CD4-positive, alpha-beta T cell (primary cell): Measurements from ENCODE around the gene DNAH3. TPM values are rescaled to one million over a fixed set of nuclear protein-coding genes. Genes with fewer than 3 reads are reported as not detected.

Experiments used
- ATAC-seq: fragments of 200-7000 bp; cut with Tn5 transposase; one replicate; pipeline ENCODE4 v1.10.0; 2022; ENCODE audit warnings: mild to moderate bottlenecking; ENCODE audit not compliant: poor library complexity
- CTCF ChIA-PET: fragments of 350-600 bp; sonication (Branson Sonifier 250); formaldehyde crosslinking; loops from one replicate; lab custom pipeline; 2021; ENCODE audit warnings: antibody characterized with exemption, inconsistent platforms; lab: Charles Lee
- POLR2A ChIA-PET: fragments of 350-600 bp; sonication (Branson Sonifier 250); formaldehyde crosslinking; loops from one replicate; lab custom pipeline; 2021; ENCODE audit warnings: antibody characterized with exemption, inconsistent platforms; lab: Charles Lee
- DNase-seq, 14 experiments: peaks; one replicate each; pipeline ENCODE4 v3.0.0-alpha.2; 2013 to 2020; ENCODE audit warnings: mixed read lengths in 2 of 14
- H3K27ac ChIP-seq, 2 donors: one replicate each; pipeline versions ENCODE4 v1.5.1 to v1.7.0; 2013; ENCODE audit warnings: low read length in 2 of 2, low read depth in 1 of 2, mild to moderate bottlenecking in 1 of 2
- H3K27me3 ChIP-seq, 2 experiments: 1 replicate in 1 of 2; 2 replicates in 1 of 2; pipeline versions ENCODE4 v1.6.1 to v1.7.0; 2013; ENCODE audit warnings: low read length in 2 of 2, control low read depth in 1 of 2, mild to moderate bottlenecking in 1 of 2, moderate library complexity in 1 of 2; ENCODE audit not compliant: insufficient read depth in 2 of 2, control insufficient read depth in 1 of 2
- H3K36me3 ChIP-seq: one replicate; pipeline ENCODE4 v1.6.1; 2013; ENCODE audit warnings: low read length, control low read depth; ENCODE audit not compliant: insufficient read depth
- H3K4me1 ChIP-seq: one replicate; pipeline ENCODE4 v1.6.1; 2013; ENCODE audit warnings: low read length, control low read depth; ENCODE audit not compliant: insufficient read depth
- H3K4me3 ChIP-seq: one replicate; pipeline ENCODE4 v1.5.1; 2013; ENCODE audit warnings: mild to moderate bottlenecking, low read length, moderate library complexity
- H3K9me3 ChIP-seq, 2 experiments: 1 replicate in 1 of 2; 2 replicates in 1 of 2; pipeline versions ENCODE4 v1.6.1 to v1.7.0; 2013; ENCODE audit warnings: low read length in 2 of 2, mild to moderate bottlenecking in 2 of 2, control low read depth in 1 of 2, moderate library complexity in 1 of 2; ENCODE audit not compliant: control insufficient read depth in 1 of 2, insufficient read depth in 1 of 2
- H3K27ac Mint-ChIP-seq: one replicate; pipeline ENCODE4 v1.8.0; 2020; ENCODE audit warnings: mixed read lengths
- H3K27me3 Mint-ChIP-seq: one replicate; pipeline ENCODE4 v1.8.0; 2021; ENCODE audit warnings: mixed read lengths
- H3K36me3 Mint-ChIP-seq: one replicate; pipeline ENCODE4 v1.8.0; 2021; ENCODE audit warnings: low read depth, mixed read lengths
- H3K4me1 Mint-ChIP-seq: one replicate; pipeline ENCODE4 v1.8.0; 2021; ENCODE audit warnings: low read depth, mixed read lengths
- H3K4me3 Mint-ChIP-seq: one replicate; pipeline ENCODE4 v1.8.0; 2020; ENCODE audit warnings: mild to moderate bottlenecking, mixed read lengths
- H3K9me3 Mint-ChIP-seq: one replicate; pipeline ENCODE4 v1.8.0; 2020; ENCODE audit warnings: mixed read lengths
- intact Hi-C, 2 experiments: fragments of 100-400 bp; cut with DNase I in 1 of 2; cut with micrococcal nuclease in 1 of 2; formaldehyde crosslinking; loops; one replicate each; pipeline versions ENCODE4 v1.15.1 to v1.9.0; 2023 to 2025; cut with DNase I, micrococcal nuclease
- total RNA-seq, 174 experiments: library from RNA in 2 of 174; stranded (reverse) in 2 of 174; gene quantifications; one replicate each; pipeline ENCODE4 v1.2.3 and lab custom pipeline; 2021 to 2026
- TF ChIP-seq, protein P1 (sequence below): fragments of 200-600 bp; IDR thresholded peaks from one replicate; pipeline ENCODE4 v1.8.0; 2022; ENCODE audit warnings: antibody characterized with exemption, mild to moderate bottlenecking

The DNAH3 gene
- total RNA-seq, 2 experiments from 2014 or later: not detected

DNA sequence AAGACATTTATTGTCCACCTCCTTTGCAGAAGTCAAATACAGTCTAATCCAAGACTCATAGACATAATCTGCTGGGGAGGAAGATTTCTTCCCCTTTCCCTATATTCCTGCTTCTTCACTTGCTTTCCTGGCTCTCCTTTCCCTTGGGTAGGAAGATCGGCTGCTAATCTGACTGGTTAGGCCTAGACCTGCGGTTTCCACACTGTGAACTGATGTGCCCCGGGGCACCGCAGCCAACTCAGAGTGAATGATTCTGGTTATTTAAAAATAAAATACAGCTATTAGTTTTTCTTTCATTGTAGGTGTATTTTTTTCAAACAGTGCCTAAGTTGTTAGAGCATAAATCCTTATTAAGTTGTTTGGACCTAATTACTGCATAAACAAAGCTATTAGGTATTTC, 78.9 kb downstream of the DNAH3 start:
- Histone ChIP-seq H3K4me1 (no peaks in the 10 kb centered on the region), H3K36me3 (no peaks in the 10 kb centered on the region), H3K9me3 (no peaks in the 10 kb centered on the region), H3K4me3 (no peak overlapping the region), H3K27me3 (no peaks in the 10 kb centered on the region), H3K27ac (no peak overlapping the region)
- no peaks in the 10 kb centered on the region for H3K36me3 Mint-ChIP-seq
- ChIA-PET POLR2A (no interaction called here), CTCF (interaction anchor here (0.6 kb wide), 1 partner anchor 265 kb away, joined by 3 read pairs; the partner anchor contains the start of genes ERI2 and REXO5)
- ATAC-seq (no peak), DNase-seq (no peak)
- H3K4me1 Mint-ChIP-seq: no peaks in the 10 kb centered on the region
- TF ChIP-seq, protein P1, sequence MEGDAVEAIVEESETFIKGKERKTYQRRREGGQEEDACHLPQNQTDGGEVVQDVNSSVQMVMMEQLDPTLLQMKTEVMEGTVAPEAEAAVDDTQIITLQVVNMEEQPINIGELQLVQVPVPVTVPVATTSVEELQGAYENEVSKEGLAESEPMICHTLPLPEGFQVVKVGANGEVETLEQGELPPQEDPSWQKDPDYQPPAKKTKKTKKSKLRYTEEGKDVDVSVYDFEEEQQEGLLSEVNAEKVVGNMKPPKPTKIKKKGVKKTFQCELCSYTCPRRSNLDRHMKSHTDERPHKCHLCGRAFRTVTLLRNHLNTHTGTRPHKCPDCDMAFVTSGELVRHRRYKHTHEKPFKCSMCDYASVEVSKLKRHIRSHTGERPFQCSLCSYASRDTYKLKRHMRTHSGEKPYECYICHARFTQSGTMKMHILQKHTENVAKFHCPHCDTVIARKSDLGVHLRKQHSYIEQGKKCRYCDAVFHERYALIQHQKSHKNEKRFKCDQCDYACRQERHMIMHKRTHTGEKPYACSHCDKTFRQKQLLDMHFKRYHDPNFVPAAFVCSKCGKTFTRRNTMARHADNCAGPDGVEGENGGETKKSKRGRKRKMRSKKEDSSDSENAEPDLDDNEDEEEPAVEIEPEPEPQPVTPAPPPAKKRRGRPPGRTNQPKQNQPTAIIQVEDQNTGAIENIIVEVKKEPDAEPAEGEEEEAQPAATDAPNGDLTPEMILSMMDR: no peak
- H3K4me3 Mint-ChIP-seq: no peak overlapping the region
- intact Hi-C loops: no loop called here
- H3K27me3 Mint-ChIP-seq: peaks cover 4% of the 10 kb centered on the region
- no peaks in the 10 kb centered on the region for H3K9me3 Mint-ChIP-seq
- H3K27ac Mint-ChIP-seq: no peak overlapping the region

- Mint-ChIP-seq H3K36me3 (no peaks in the 10 kb centered on the region), H3K4me3 (no peak overlapping the region), H3K4me1 (no peaks in the 10 kb centered on the region), H3K27me3 (peaks cover 10% of the 10 kb centered on the region), H3K27ac (no peak overlapping the region), H3K9me3 (no peaks in the 10 kb centered on the region)
- no peaks in the 10 kb centered on the region for H3K27me3 ChIP-seq
- H3K27ac ChIP-seq: no peak overlapping the region
- TF ChIP-seq, protein P1: no peak
- H3K36me3 ChIP-seq: no peaks in the 10 kb centered on the region
- POLR2A ChIA-PET: no interaction called here
- H3K4me3 ChIP-seq: no peak overlapping the region
- H3K9me3 ChIP-seq: no peaks in the 10 kb centered on the region
- H3K4me1 ChIP-seq: no peaks in the 10 kb centered on the region
- intact Hi-C loops: no loop called here
- ATAC-seq (no peak), DNase-seq (no peak)
- CTCF ChIA-PET: no interaction called here
Measured at GRCh38 chr16:21070564-21070963, 80.1 kb downstream of the DNAH3 start.

- intact Hi-C loops: no loop called here
- H3K4me1 Mint-ChIP-seq: no peaks in the 10 kb centered on the region
- no peaks in the 10 kb centered on the region for H3K36me3 Mint-ChIP-seq
- no peaks in the 10 kb centered on the region for H3K4me1 ChIP-seq
- H3K9me3 ChIP-seq: no peaks in the 10 kb centered on the region
- H3K4me3 ChIP-seq: no peak overlapping the region
- ChIA-PET POLR2A (no interaction called here), CTCF (no interaction called here)
- no peaks in the 10 kb centered on the region for H3K9me3 Mint-ChIP-seq
- no peaks in the 10 kb centered on the region for H3K27me3 ChIP-seq
- TF ChIP-seq, protein P1: no peak
- no peak for DNase-seq
- H3K27ac Mint-ChIP-seq: no peak overlapping the region
- no peak overlapping the region for H3K27ac ChIP-seq
- no peak for ATAC-seq
- H3K4me3 Mint-ChIP-seq: no peak overlapping the region
- H3K27me3 Mint-ChIP-seq: peaks cover 10% of the 10 kb centered on the region
- no peaks in the 10 kb centered on the region for H3K36me3 ChIP-seq
Measured at GRCh38 chr16:21069986-21070385, 80.7 kb downstream of the DNAH3 start.
